Activated CD4-positive, CD25-positive, alpha-beta regulatory T cell (primary cell): ENCODE results near the gene CD1E.
"Not testable (repeated sequence)": the region's sequence is repeated elsewhere in the genome, so short reads cannot be mapped to it uniquely, and the experiment has no call there.

Experiments used
- DNase-seq, 4 experiments: peaks; one replicate each; lab custom pipeline; 2025; lab: John Stamatoyannopoulos, UW

Gene CD1E

GRCh38 chr1:158362941-158363340 is 9.2 kb downstream of the CD1E start:
- DNase-seq = no peak

- no peak for DNase-seq
Observed at GRCh38 chr1:158366783-158367182, 13.1 kb downstream of the CD1E start.

GRCh38 chr1:158371188-158371953 is 17.7 kb downstream of the CD1E start:
- no peak for DNase-seq

GRCh38 chr1:158374101-158374500 is 20.4 kb downstream of the CD1E start:
- DNase-seq = not testable (repeated sequence)

- no peak for DNase-seq
Observed at GRCh38 chr1:158374860-158375259, 21.2 kb downstream of the CD1E start.

- DNase-seq = no peak
Observed at GRCh38 chr1:158390331-158390730, 36.6 kb downstream of the CD1E start.

GRCh38 chr1:158391099-158391498 is 37.4 kb downstream of the CD1E start:
- no peak for DNase-seq

- DNase-seq = no peak
Observed at GRCh38 chr1:158393476-158393875, 39.8 kb downstream of the CD1E start.

- DNase-seq = no peak
Observed at GRCh38 chr1:158396646-158397045, 43.0 kb downstream of the CD1E start.

GRCh38 chr1:158398818-158399514 is 45.3 kb downstream of the CD1E start, which contains the start of gene OR10T2:
OR10T2 (minus strand) TSS chr1:158399466; CDS start chr1:158399466, 0 bp downstream.
- no peak for DNase-seq

- DNase-seq = no peak
Observed at GRCh38 chr1:158400871-158401270, 47.2 kb downstream of the CD1E start.

GRCh38 chr1:158407092-158407491 is 53.4 kb downstream of the CD1E start:
- DNase-seq = no peak
